ENCODE data around the gene TUBA1C.

DNA sequence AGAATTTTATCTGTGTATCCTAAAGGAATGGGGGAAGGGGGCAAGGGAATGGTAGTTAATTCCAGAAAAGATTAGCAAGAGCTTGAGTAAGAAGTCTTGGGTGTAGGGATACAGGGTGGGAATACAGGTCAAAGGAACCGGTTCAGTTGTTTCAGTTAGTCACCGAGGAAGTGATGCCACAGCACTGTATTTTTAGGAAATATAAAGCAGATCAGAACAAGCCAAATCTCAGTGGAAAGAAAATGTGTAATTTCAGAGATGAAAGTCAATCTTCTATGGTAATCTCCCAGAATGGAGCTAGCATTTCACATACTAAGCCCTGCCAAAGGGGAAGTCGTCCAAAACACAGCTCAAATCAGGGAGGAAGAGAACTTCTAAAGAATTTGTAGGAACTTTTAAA is 4.7 kb upstream of the TUBA1C start:
- TF ChIP-seq, protein P1, sequence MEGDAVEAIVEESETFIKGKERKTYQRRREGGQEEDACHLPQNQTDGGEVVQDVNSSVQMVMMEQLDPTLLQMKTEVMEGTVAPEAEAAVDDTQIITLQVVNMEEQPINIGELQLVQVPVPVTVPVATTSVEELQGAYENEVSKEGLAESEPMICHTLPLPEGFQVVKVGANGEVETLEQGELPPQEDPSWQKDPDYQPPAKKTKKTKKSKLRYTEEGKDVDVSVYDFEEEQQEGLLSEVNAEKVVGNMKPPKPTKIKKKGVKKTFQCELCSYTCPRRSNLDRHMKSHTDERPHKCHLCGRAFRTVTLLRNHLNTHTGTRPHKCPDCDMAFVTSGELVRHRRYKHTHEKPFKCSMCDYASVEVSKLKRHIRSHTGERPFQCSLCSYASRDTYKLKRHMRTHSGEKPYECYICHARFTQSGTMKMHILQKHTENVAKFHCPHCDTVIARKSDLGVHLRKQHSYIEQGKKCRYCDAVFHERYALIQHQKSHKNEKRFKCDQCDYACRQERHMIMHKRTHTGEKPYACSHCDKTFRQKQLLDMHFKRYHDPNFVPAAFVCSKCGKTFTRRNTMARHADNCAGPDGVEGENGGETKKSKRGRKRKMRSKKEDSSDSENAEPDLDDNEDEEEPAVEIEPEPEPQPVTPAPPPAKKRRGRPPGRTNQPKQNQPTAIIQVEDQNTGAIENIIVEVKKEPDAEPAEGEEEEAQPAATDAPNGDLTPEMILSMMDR (IDR thresholded peaks at IDR 0.05) = no peak
- TF ChIP-seq EZH2 (IDR thresholded peaks at IDR 0.05) = no peak

All from neural progenitor cell (in vitro differentiated cells).